ENCODE results near the gene GALNT7.
"Not testable (repeated sequence)": the region's sequence is repeated elsewhere in the genome, so short reads cannot be mapped to it uniquely, and the experiment has no call there.

Gene GALNT7

DNA sequence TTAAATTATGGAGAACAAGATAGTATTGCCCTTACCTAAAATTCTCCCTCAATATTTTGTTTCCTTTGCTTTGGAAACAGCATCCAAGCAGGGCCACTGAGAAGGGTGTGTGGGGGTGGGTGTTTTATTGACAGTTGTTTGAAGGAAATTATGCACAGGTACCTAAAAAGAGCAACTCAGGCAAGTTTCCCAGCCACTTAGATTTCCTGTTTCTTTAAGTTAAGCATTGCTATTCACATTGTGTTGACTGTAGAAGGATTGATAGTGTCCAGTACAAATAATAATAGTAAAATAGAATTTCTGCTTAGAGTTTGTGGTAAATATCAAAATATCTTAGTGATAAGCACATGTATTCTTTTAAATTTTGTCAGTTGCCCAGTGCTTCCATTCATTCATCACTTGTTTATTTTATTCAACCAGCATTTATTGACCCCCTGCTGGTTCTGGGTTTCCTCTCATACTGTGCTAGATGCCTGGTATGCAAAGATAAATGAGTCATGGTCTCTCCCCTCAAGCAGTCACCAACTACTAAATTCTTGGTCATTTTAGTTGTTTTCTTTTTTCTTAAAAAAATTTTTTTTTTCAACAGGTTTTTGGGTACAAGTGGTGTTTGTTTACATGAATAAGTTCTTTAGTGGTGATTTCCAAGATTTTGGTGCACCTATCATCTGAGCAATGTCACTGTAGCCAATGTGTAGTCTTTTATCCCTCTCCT, 50.0 kb downstream of the GALNT7 start:
- H3K4me3 ChIP-seq (ENCODE audit: control insufficient read depth, low read depth, low read length): no peak overlapping the region
- DNase-seq (ENCODE audit: low read depth): peak; percentile 66
- TF ChIP-seq, protein P1, sequence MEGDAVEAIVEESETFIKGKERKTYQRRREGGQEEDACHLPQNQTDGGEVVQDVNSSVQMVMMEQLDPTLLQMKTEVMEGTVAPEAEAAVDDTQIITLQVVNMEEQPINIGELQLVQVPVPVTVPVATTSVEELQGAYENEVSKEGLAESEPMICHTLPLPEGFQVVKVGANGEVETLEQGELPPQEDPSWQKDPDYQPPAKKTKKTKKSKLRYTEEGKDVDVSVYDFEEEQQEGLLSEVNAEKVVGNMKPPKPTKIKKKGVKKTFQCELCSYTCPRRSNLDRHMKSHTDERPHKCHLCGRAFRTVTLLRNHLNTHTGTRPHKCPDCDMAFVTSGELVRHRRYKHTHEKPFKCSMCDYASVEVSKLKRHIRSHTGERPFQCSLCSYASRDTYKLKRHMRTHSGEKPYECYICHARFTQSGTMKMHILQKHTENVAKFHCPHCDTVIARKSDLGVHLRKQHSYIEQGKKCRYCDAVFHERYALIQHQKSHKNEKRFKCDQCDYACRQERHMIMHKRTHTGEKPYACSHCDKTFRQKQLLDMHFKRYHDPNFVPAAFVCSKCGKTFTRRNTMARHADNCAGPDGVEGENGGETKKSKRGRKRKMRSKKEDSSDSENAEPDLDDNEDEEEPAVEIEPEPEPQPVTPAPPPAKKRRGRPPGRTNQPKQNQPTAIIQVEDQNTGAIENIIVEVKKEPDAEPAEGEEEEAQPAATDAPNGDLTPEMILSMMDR (IDR thresholded peaks at IDR 0.05; ENCODE audit: control insufficient read depth, insufficient read depth, low read depth, low read length, missing control alignments): no peak

DNA sequence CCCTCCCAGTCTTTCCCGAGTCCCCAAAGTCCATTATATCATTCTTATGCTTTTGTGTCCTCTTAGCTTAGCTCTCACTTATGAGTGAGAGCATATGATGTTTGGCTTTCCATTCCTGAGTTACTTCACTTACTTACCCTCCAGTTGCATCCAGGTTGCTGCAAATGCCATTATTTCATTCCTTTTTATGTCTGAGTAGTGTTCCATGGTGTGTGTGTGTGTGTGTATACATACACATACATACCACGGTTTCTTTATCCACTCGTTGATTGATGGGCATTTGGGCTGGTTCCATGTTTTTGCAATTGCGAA, 50.5 kb downstream of the GALNT7 start:
- not testable (repeated sequence) for DNase-seq (ENCODE audit: low read depth); H3K4me3 ChIP-seq (ENCODE audit: control insufficient read depth, low read depth, low read length)

DNA sequence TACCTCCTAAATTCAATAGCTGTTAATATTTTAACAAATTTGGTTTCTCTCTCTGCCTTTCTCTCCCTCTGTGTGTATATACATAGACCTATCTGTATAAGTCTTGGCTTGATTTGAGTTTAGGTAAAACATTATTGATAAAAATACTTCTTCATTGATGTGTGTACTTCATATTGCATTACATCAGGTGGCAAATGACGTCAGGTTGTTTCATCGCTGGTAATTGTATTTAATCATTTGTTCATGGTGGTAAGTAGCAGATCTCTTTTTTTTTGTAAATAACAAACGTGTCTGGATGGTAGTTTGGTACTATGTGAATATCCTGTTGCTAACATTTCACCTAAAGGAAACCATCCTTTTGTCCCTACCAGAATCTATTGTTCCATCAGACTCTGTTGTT, 55.1 kb downstream of the GALNT7 start:
- H3K4me3 ChIP-seq (ENCODE audit: control insufficient read depth, low read depth, low read length): no peak overlapping the region
- TF ChIP-seq, protein P1 (IDR thresholded peaks at IDR 0.05; ENCODE audit: control insufficient read depth, insufficient read depth, low read depth, low read length, missing control alignments): no peak
- no peak for DNase-seq (ENCODE audit: low read depth)

DNA sequence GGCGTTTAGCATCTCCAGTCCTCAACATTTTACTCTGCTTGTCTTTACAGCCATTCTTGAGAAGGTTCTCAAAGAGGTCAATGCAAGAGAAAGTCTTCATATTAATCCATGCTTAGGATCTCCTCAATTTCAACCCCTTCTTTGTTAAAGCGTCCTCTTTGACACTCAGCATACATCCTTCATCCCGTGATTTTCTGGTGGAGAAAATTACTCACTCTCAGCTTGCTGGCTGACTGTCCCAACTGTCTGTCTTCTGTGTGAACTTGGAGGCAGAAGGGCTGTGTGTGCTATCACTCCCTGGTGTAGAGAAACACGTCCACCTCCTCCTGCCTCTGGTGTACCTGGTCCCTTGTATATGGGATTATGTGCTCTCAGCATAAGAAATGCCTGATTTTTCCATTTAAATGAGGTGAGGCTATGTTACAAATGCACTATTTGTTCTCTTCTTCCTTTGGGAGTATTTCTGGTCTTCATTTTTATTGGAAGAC, 57.8 kb downstream of the GALNT7 start:
- no peak for DNase-seq (ENCODE audit: low read depth)
- TF ChIP-seq, protein P1 (IDR thresholded peaks at IDR 0.05; ENCODE audit: control insufficient read depth, insufficient read depth, low read depth, low read length, missing control alignments): no peak
- no peak overlapping the region for H3K4me3 ChIP-seq (ENCODE audit: control insufficient read depth, low read depth, low read length)

DNA sequence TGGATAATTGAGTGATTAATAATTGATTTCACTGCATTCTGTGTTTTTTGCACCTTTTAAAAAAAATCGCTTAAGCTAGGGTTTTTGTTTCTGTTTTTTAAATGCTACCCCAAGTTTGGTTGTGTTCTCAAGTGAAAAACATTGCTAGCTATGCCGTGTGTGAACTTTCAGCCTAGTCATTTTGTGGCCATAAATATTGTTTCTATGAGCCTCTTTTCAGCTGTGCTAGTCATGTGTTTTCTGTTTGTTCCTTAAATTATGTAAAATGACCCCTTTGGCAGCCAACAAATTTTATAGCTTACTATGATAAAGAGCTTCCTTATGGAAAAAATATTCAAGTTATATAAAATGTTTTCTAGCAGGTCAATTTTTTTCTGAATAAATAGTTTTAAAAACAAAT, 59.1 kb downstream of the GALNT7 start:
- H3K4me3 ChIP-seq (ENCODE audit: control insufficient read depth, low read depth, low read length): no peak overlapping the region
- no peak for DNase-seq (ENCODE audit: low read depth)
- TF ChIP-seq, protein P1 (IDR thresholded peaks at IDR 0.05; ENCODE audit: control insufficient read depth, insufficient read depth, low read depth, low read length, missing control alignments): no peak

DNA sequence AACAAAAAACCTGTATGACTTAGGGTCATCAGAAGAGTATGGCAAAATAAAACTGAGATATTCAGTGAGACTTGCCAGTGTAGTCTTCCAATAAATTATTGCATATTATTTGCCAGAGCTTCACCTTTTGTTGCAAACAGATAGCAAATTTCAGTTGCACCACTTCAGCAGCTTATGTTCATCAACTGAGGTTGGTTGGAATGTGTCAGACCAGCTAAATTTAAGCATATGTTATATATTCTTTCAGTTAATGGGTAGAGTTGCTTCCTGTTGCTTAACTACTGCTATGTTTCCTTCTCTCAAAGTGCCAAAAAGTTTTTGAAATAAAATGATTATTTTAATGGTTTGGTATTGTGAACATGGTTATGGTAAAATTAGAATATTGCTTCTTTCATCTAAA, 61.5 kb downstream of the GALNT7 start:
- DNase-seq (ENCODE audit: low read depth): no peak
- no peak overlapping the region for H3K4me3 ChIP-seq (ENCODE audit: control insufficient read depth, low read depth, low read length)
- TF ChIP-seq, protein P1 (IDR thresholded peaks at IDR 0.05; ENCODE audit: control insufficient read depth, insufficient read depth, low read depth, low read length, missing control alignments): no peak

DNA sequence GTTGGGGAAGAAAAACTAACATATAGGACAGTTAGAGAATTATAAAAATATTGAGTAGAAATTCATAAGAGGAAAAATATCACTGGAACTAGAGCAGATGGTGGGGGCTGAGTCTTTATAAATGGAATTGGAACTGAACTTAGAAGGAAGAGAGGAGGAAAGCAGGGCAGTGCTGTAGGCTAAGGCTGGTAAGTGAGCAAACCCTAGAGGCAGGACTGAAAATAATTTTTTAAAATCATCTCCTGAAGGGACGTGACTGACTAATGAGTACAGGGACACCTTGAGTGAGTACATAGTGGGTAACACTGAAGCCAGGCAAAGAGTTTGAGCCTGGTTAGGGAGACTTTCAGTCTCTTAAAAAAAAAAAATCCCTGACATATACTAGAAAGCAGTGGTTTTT, 63.3 kb downstream of the GALNT7 start:
- DNase-seq (ENCODE audit: low read depth): no peak
- TF ChIP-seq, protein P1 (IDR thresholded peaks at IDR 0.05; ENCODE audit: control insufficient read depth, insufficient read depth, low read depth, low read length, missing control alignments): peak; percentile 38
- H3K4me3 ChIP-seq (ENCODE audit: control insufficient read depth, low read depth, low read length): no peak overlapping the region
